NCI-H524 treated with DMSO at 0.1 percent for 48 hours (cell line): Measurements from ENCODE around the gene UBQLN3.

Experiments used
- DNase-seq: peaks from one replicate; lab custom pipeline; 2025; lab: John Stamatoyannopoulos, UW

UBQLN3 gene

GRCh38 chr11:5509803-5510202, at the start of gene UBQLN3:
Gene UBQLN3, minus strand, starts transcription at chr11:5509957. Its CDS starts 399 bp downstream, at chr11:5509558.
- no peak for DNase-seq

- DNase-seq: no peak
These were observed 48.0 kb upstream of the UBQLN3 start for GRCh38 chr11:5557751-5558150.

- no peak for DNase-seq
These were observed 46.9 kb upstream of the UBQLN3 start for GRCh38 chr11:5556596-5557188.

- DNase-seq: no peak
These were observed 43.6 kb upstream of the UBQLN3 start for GRCh38 chr11:5553343-5553742.

GRCh38 chr11:5550440-5551095, 40.8 kb upstream of the UBQLN3 start:
- DNase-seq: no peak

GRCh38 chr11:5548440-5548839, 38.7 kb upstream of the UBQLN3 start, which contains the start of gene OR52H1:
Gene OR52H1, minus strand, starts transcription at chr11:5548540. Its CDS starts 3,035 bp downstream, at chr11:5545505.
- DNase-seq: no peak

GRCh38 chr11:5547982-5548381, 38.2 kb upstream of the UBQLN3 start:
- DNase-seq: no peak

- DNase-seq: no peak
These were observed 36.7 kb upstream of the UBQLN3 start for GRCh38 chr11:5546457-5546856.

- DNase-seq: no peak
These were observed 31.7 kb upstream of the UBQLN3 start for GRCh38 chr11:5541427-5541826.

- no peak for DNase-seq
These were observed 26.7 kb upstream of the UBQLN3 start for GRCh38 chr11:5536482-5536881.

GRCh38 chr11:5534046-5534445, 24.3 kb upstream of the UBQLN3 start:
- no peak for DNase-seq

GRCh38 chr11:5531053-5531831, 21.5 kb upstream of the UBQLN3 start:
- DNase-seq: no peak

- no peak for DNase-seq
These were observed 18.7 kb upstream of the UBQLN3 start for GRCh38 chr11:5528495-5528894.

- DNase-seq: no peak
These were observed 18.0 kb upstream of the UBQLN3 start for GRCh38 chr11:5527716-5528115.

GRCh38 chr11:5524756-5525155, 15.0 kb upstream of the UBQLN3 start:
- DNase-seq: no peak

GRCh38 chr11:5522308-5522707, 12.6 kb upstream of the UBQLN3 start:
- no peak for DNase-seq

- DNase-seq: no peak
These were observed 11.8 kb upstream of the UBQLN3 start for GRCh38 chr11:5521540-5521939.

GRCh38 chr11:5516599-5516998, 6.8 kb upstream of the UBQLN3 start, which contains the start of gene UBQLNL:
Gene UBQLNL, minus strand, starts transcription at chr11:5516699. Its CDS starts 258 bp downstream, at chr11:5516441.
- DNase-seq: no peak

- DNase-seq: no peak
These were observed 5.1 kb upstream of the UBQLN3 start for GRCh38 chr11:5514841-5515240.

- DNase-seq: no peak
These were observed 1.2 kb downstream of the UBQLN3 start for GRCh38 chr11:5508605-5509004.

GRCh38 chr11:5507933-5508305, 1.8 kb downstream of the UBQLN3 start:
- DNase-seq: no peak

GRCh38 chr11:5507177-5507932, 2.4 kb downstream of the UBQLN3 start:
- DNase-seq: no peak
